HG03064 (cell line): ENCODE results near the gene WDR82.
A peak's percentile ranks its signal among the peaks of the same experiment; 100 is the strongest.

Experiments
- ATAC-seq: cut with Tn5 transposase; IDR thresholded peaks from one replicate; pipeline ENCODE4 v1.9.1; 2021; ENCODE audit warnings: low read depth; ENCODE audit not compliant: unreplicated experiment

Gene WDR82

GRCh38 chr3:52278510-52279069 is at the start of gene WDR82:
WDR82 (minus strand) TSS chr3:52278649; CDS start chr3:52278361, 288 bp downstream.
- peak; percentile 77 for ATAC-seq

GRCh38 chr3:52327486-52328290 is 49.2 kb upstream of the WDR82 start:
- ATAC-seq = no peak

GRCh38 chr3:52326976-52327375 is 48.5 kb upstream of the WDR82 start:
- ATAC-seq = no peak

GRCh38 chr3:52325686-52326085 is 47.2 kb upstream of the WDR82 start:
- ATAC-seq = no peak

GRCh38 chr3:52324676-52325075 is 46.2 kb upstream of the WDR82 start:
- no peak for ATAC-seq

- no peak for ATAC-seq
These were observed 45.3 kb upstream of the WDR82 start for GRCh38 chr3:52323526-52324295.

- ATAC-seq = no peak
These were observed 44.0 kb upstream of the WDR82 start for GRCh38 chr3:52322466-52322865.

GRCh38 chr3:52321481-52321880 is 43.0 kb upstream of the WDR82 start:
- no peak for ATAC-seq

GRCh38 chr3:52319921-52320595 is 41.6 kb upstream of the WDR82 start:
- no peak for ATAC-seq

GRCh38 chr3:52318186-52318816 is 39.9 kb upstream of the WDR82 start:
- ATAC-seq = no peak

- no peak for ATAC-seq
These were observed 39.0 kb upstream of the WDR82 start for GRCh38 chr3:52317208-52318000.

- ATAC-seq = no peak
These were observed 37.7 kb upstream of the WDR82 start, which contains the start of gene DNAH1 for GRCh38 chr3:52315977-52316764. DNAH1 (plus strand) TSS chr3:52316319; CDS start chr3:52322443, 6,124 bp downstream.

GRCh38 chr3:52315006-52315405 is 36.6 kb upstream of the WDR82 start:
- no peak for ATAC-seq

GRCh38 chr3:52314489-52314888 is 36.0 kb upstream of the WDR82 start:
- no peak for ATAC-seq

- ATAC-seq = peak; percentile 77
These were observed 35.3 kb upstream of the WDR82 start for GRCh38 chr3:52313774-52314188.

- ATAC-seq = no peak
These were observed 34.8 kb upstream of the WDR82 start for GRCh38 chr3:52313188-52313773.

- no peak for ATAC-seq
These were observed 33.2 kb upstream of the WDR82 start for GRCh38 chr3:52311576-52312119.
